OCI-LY3 (cell line): ENCODE data around the gene OTOGL.

Experiments
- CTCF ChIP-seq: fragments of 200-600, 300-600 bp; sonication (generic); IDR thresholded peaks from 2 replicates; pipeline ENCODE4 v1.5.1; 2014; ENCODE audit warnings: antibody characterized with exemption, low read length, low read depth
- EZH2phosphoT487 ChIP-seq: fragments of 200-600 bp; shearing (Covaris generic); IDR thresholded peaks from 2 replicates; pipeline ENCODE4 v1.6.1; 2018; ENCODE audit warnings: antibody characterized with exemption, mixed run types, low read depth

DNA sequence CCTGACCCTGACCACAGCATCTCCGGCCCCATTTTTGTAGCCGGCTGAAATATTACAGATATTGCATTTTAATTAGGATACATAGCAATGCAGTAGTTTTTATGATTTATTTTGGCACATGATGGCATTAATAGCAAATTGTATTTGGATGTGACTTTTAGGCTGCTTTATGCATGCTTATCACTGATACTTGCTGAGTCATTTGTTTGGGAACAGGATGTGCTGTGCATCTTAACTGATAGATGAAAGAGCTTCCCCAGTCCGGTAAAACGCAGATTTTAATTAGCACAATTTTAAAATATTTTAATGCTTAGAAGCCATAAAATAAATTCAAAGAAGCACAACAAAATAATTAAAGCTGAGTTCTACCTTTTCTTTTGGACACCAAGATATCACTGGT lies 90.7 kb downstream of the OTOGL start:
- TF ChIP-seq CTCF: no peak
- no peak for TF ChIP-seq EZH2phosphoT487
